HG03571 (cell line): Measurements from ENCODE around the gene UNC5A.

Source experiments
- ATAC-seq: cut with Tn5 transposase; IDR thresholded peaks from one replicate; pipeline ENCODE4 v1.9.1; 2021; ENCODE audit not compliant: unreplicated experiment

Gene UNC5A

DNA sequence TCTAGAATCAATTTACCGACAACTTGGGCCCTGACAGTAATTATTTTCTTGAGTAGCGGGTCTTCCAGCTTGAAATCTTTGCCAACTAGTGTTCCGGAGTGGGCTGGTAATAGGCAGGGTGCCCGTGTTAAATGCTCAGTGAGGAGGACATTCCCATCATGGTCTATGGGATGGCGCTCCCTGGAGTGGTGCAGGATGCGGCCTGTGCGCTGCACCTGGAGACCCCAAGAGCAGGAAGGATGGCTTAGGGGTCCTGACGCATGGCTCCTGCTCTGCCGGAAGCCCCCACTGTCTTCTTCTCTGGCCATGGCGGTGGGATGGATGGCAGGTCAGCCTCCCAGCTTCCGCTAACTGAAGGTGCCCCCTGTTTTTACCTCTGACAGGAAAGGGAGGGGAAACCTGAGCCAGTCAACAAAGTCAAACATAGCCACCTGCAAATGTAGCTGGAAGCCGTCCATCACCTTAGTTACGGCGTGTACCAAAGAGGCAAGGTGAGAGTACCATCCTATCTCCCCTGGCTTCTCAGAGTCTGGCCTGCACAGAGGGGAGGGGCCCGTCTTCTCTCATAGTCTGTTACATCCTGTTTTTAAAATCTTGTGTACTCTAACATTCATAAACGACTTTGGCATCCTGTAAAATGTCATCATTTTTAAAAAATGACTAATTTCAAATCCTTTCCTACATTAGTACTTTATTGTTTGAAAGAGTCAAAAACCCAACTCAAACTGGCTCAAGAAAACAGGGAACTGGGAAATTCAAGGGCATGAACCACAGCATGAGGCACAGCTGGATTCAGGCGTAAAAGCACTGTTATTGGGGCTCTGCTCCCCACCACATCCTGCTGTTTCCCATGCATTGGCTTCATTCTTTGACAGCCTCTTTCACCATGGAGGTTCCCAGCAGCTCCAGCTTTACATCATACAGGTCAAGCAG, 28.5 kb upstream of the UNC5A start:
- no peak for ATAC-seq

- ATAC-seq: no peak
These were observed 25.9 kb upstream of the UNC5A start for GRCh38 chr5:176784218-176785165.

DNA sequence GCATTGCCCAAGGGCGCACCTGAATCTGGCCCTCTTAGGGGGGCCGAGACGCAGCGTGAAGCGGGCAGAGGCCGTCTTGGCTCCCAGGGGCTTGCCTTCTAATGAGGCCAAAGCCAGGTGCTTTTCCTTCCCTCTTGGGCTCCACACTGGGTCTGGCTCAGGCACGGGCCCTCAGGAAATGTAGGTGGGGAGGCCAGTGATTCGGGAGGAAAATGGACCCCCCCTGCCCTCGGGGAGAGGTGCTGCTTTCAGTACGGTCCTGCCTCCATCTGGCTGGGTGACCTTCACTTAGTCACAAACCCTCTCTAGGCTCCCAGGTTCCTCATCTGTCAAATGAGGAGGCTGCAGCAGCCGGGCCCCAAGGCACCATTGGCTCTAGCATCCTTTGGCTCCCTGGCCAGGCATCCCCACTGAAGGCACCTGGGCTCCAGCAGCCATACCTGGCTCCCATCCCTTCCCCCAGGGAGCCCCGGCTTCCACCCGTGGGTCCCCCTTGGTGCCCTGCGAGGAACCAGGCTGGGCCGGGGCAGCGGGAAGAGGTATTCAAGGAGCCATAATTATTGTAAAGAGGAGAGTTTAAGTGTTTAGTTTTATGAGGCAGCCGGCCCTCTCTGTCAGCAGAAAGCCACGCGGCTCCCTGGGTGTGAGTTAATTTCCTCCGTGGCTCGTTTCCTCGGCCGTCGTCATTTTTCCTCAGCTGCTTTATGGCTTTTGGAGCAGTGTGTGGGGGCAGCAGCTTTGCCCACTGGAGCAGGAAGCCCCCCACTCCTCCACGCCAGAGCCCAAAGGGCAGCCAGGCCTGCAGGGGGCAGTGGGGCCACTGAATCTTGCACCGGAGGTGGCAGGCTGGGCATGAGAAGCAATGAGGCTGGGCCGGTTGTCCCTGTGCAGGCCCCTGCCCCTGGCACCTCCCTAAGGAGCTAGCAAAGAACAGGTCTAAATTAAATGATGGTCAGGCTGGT, 24.9 kb upstream of the UNC5A start:
- ATAC-seq: no peak

DNA sequence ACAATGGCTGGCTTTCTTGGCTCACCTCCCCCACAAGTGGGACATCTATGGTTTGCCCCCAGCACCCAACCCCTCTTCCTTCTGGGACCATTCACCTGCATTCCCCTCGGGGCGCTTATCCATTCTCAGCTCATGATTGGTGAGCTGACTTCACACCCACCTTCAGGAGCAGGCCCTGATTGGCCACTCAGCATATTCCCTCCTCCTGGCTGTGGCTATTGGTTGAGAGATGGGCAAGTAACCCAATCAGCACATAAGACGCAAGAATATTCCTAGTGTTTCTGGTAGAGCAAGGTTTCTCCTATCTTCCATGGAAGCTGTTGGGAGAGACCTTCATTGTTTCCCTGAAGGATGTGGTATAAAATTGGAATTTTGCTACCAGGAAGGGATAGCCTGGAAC, 22.7 kb upstream of the UNC5A start:
- ATAC-seq: no peak

DNA sequence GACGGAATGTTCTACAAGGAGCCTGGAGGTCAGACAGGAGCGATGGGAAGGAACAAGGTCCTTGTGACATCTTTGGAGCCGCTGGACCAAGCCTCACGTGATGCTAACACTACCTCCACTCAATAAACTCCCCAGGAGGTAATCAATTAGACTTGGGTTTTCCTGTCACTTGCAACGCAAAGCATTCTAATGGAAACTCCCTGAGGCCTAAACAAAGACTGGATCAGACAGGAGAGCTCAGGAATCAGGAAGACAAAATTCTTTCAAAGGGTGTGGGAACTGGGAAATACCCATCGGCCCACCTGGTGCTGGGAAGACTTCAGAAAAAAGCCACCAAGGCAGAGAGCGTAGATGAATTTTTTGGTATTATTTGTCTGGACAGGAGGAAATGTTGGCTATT, 22.3 kb upstream of the UNC5A start:
- no peak for ATAC-seq

DNA sequence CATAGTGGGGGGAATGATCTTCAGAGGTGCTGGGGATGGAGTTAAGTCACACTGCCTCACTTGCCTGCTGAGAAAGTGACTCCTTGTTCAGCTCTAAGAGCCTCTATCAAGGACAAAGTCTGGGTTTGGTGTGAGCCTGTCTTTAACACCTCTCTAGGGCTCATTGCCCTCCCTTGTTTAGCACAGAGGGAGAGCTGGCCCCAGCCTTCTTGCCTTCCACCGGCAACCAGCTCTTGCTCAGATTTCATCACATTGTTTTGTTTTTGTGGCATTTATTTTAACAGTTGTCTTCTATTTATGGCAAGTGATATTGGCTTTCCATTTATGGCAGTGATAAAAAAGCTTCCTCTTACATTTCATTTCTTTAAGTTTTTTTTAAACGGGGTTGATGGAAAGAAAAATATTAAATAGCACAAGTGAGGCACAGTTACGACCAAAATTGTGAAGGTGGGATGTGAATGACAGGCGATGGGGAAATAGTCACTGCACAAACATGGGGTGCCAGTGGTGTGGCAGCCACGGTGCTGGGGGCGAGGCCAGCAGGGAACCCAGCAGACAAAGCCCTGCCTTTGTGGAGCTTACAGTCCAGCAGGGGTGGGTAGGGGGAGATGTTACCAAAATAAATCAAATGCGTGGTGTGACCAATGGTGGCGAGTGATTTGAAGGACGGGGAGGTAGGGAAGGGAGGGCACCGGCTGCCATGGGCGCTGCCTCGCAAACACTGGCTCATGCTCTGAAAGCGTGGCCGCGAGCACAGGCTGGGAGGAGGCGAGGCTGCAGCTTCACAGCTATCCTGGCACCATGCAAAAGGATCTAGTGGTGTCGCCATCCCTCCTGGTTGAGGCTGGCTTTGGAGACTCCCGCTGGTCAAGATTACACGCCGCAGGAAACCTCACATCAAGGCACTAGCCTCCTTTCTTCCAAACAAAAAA, 21.2 kb upstream of the UNC5A start:
- no peak for ATAC-seq

- ATAC-seq: no peak
These were observed 20.3 kb upstream of the UNC5A start for GRCh38 chr5:176789873-176790615.

- ATAC-seq: no peak
These were observed 19.4 kb upstream of the UNC5A start for GRCh38 chr5:176790941-176791340.

DNA sequence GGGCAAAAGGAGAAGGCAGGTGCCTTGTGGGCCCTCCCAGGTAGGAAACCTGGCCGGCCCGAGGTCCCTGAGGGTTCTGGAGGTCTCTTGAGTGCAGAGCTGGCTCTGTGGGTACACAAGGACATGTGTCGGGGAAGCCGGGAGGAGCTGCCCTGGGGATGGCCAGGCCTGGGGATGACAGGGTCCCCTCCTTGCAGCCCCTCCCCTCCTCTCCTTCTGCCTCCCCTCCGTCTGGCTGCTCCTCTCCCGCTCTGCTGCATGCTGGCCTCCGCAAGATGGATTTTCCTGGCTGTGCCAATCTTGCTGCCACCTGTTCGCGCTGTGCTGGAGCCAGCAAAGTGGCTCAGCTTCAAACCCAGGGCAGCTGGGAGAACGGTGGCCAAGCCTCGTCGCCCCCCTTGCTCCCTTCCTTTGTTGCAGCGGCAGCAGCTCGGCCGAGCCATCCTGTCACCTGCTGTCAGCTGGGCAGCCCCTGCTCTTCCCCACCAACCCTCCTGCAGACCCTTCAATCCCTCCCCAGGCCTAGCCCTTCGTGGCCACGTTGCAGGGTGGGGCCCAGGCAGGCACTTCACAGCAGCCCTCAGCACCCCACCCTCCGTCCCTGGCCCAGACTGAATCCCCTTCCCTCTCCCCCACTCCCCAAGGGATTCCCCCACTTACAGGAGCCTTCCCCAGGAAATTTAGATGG, 17.6 kb upstream of the UNC5A start:
- no peak for ATAC-seq

DNA sequence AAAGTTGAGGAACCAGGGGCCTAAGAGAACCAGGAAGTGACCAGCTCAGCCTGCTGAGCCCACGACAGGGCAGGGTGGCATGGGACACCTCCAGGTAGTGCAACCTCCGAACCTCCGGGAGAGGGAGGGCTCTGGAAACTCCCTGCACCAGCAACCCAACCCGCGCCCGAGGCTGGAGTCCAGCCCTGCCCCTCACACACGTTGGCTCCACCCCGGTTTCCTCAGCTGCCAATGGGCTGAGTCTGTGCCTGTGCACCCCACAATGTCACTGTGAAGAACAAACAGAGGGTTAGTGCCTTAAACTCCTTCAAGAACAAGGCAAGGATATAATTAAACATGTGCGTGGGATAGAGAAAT, 17.0 kb upstream of the UNC5A start:
- ATAC-seq: no peak

- no peak for ATAC-seq
These were observed 16.6 kb upstream of the UNC5A start for GRCh38 chr5:176793736-176794135.

DNA sequence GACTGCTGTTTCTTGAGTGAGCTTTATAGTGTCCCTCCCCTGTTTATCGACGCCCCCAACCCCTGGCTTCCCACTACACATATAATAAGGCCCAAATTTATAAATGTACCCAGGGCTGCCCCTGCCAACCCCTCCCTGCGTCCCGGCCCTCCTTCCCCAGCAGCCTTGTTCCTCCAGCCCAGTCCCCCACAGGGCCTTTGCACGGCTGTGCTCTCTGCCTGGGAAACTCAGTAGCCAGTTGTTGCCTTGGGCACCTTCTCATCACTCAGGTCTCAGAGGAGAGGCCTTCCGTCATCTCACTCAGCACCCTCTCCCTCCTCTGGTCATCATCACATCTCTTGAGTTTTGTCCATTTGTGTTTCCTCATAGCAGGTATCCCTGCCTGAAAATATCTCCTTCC, 15.8 kb upstream of the UNC5A start:
- no peak for ATAC-seq

- ATAC-seq: no peak
These were observed 13.9 kb upstream of the UNC5A start for GRCh38 chr5:176796411-176796810.

- no peak for ATAC-seq
These were observed 13.4 kb upstream of the UNC5A start for GRCh38 chr5:176796970-176797369.

DNA sequence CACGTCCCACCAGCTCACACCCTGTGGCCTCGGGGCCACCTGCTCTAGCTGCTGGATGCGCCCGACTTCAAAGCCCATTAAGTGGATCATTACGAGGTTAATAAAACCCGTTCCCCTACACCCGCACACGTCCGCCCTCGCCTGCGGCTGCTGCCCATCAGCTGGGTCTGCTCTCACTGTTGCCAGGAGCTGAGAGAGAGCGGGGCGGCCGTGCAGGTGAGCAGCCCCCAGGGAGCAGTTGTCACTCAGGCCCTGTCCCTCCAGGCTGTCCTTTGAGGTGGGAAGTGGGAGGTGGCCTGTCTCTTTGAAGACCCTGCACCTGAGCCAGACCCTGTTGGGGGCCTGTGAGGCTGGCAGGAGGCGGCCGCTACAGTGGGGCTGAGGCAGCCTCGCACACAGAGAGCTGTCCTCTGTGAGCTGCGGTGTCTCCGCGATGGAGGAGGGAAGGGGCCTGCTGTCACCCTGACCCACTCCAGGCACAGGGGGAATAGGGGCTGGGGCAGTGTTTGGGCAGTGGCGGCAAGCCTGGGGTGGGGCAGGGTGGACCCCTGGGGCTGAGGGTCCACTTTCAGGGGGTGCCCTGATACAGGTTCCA, 12.8 kb upstream of the UNC5A start:
- no peak for ATAC-seq

- no peak for ATAC-seq
These were observed 12.1 kb upstream of the UNC5A start for GRCh38 chr5:176798086-176798876.

DNA sequence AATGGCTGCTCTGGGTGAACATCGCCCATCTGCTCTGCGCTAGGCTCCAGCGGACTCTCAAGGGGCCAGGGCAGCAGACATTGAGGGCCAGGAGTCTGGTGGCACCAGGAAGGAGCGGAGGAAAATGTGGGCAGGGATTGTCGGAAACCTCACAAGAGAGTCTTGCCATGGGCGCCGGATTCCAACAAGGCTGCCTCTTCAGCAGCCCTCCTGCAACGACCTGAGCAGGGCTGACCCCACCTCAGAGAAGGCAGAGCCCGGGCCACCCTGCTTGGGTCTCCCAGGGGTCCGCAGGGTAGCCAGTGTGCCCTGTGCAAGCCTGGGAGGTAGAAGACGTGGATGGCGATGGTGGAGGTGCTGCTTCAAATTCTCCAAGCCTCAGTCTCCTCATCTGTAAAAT, 11.4 kb upstream of the UNC5A start:
- no peak for ATAC-seq
